NCI-H1930 (cell line): ENCODE measurements around the gene MSL1.
A peak's percentile ranks its signal among the peaks of the same experiment; 100 is the strongest.

Experiments used
- DNase-seq, 2 experiments: peaks; one replicate each; lab custom pipeline; 2025; lab: John Stamatoyannopoulos, UW

The MSL1 gene

GRCh38 chr17:40105861-40106759, 15.7 kb upstream of the MSL1 start:
- DNase-seq: no peak

DNA sequence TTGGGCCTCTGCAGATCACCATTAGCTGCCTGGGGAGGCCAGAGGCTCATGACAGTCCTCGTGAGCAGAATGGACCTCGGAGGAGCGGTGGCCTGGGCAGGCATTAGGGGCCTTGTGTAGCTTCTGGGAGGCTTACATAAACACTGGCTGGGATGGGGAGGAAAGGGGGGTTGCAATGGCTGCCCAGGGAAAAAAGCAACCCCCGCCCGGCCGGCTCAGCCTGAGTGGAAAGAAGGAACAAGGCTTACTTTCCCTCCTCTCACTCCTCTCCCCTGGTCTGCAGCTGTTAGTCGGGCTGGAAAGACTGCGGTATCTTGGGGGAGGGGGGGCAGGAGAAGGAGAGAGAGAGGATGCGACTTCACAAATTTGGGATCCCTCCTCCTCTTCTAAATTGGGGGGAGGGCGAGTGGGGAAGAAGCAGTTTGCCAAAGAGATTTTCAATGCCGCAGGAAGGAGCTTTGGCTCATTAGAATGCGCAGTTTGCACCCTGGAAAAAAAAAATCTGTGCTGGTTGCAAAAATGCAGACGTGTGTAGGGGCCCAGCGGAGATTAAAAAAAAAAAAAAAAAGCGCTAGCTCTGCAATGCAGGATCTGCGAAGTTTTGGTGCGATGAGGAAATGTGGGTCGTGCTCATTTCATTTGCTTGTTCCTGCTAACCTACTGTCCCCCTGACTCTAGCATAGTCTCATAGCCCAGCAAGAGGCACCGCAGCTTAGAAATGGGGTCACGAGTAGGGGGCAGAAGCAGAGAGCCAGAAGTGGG, 14.8 kb upstream of the MSL1 start:
- DNase-seq: no peak

- no peak for DNase-seq
Observed at GRCh38 chr17:40107522-40108174, 14.1 kb upstream of the MSL1 start.

DNA sequence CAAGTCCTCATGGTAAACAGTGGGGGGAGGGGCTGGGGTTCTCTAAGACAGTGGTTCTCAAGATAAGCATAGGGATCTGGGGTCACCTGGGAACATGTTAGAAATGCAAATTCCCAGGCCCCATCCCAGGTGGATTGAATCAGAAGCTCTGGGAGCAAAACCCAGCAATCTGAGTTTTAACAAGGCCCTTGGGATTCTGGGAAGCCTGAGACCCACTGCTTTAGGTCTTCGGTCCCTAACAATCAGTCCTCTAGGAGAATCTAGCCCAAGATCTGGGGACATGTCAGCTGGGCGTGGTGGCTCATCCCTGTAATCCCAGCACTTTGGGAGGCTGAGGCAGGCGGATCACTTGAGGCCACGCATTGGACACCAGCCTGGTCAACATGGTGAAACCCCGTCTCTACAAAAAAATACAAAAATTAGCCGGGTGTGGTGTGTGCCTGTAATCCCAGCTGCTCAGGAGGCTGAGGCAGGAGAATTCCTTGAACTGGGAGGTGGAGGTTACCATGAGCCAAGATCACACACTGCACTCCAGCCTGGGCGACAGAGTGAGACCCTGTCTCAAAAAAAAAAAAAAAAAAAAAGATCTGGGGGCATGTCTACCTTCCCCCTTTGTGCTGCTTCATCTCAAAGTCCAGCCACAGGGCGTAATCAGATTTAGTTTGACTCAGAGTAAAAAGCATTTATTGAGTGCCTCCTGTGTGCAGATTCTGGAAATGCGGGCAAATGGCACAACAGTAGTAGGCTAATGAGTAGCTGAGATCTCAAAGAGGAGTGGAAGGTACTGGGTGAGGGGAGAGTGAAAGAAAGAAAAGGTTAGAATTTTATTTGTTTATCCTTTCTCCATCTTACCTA, 12.6 kb upstream of the MSL1 start:
- no peak for DNase-seq

DNA sequence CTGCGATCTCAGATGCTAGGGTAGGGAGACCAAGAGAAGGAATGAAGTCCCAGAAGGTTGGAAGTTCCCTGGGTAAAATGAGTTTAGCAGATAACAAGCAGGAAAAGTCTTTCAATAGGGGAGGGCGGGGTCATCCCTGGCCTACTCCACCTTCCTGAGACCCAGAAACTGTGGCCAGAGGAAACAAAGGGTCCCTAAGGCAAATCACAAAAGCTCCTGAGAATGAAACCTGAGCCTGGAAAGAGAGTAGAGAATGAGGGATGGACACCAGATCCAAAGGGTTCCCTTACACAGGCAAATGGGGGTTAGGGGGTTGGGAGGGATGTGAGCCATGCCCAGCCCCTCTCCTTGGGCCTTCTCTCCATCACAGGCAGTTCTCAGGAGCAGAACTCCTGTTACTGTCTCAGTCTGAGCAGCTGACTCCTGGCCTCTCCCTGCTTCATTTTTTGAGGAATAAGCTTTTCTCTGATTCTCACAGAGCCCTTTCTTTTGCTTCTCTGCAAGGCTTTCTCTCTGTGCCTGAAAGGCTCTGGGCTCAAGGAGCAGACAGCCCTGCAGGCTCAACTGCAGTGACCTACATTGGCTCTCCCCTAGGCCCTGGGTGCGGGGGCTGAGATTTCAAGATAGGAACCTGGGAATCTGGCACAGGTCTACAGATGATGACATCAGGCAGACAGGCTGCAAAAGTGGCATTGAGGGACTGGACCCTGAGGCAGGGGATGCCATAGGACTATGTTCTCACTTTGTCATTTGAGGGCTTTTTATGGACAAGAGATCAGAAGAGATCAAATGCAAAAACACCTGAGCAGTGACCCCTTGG, 11.5 kb upstream of the MSL1 start:
- no peak for DNase-seq

DNA sequence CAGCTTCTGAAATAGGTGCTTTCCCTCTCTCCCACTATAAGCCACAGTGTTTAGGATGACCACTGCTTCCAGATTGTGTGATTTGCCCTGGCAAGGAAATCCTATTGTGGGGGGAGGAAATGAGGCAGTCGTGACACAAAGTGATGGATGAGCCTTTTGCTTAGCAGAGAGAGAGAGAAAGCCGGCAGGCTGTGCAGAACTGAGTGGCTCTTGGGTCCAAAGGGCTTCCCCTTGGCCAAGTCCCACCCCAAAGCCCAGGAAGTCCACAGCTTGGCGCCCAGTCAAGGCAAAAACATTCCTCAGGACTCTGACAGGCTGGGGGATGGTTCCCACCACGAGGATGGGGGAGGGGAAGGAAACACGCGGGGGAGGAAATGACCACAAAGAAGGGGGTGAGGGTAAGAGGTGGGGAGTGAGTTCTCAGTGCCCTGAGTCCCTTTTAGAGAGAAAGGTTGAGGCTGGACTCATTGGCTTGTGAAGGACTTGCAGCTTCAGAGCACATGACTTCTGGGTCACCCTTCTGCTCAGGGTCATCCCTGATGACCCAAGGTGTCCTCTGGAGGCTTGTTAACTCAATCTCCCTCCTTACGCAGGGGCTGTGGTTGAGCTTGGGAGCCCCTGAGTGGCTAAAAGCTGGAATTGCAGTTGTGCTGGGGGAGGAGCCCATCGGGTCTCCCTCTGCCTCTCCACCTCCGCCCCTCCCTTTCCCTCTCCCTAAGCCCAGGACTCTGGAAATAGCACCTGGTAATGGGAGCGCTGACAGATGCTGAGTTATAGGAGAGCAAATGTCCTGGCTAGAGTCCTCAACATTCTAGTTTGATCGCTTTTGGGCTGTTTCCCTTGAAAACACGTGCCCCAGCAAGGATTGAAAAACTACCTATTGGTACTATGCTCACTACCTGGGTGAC, 10.3 kb upstream of the MSL1 start:
- DNase-seq: peak; percentile 65 to 77

DNA sequence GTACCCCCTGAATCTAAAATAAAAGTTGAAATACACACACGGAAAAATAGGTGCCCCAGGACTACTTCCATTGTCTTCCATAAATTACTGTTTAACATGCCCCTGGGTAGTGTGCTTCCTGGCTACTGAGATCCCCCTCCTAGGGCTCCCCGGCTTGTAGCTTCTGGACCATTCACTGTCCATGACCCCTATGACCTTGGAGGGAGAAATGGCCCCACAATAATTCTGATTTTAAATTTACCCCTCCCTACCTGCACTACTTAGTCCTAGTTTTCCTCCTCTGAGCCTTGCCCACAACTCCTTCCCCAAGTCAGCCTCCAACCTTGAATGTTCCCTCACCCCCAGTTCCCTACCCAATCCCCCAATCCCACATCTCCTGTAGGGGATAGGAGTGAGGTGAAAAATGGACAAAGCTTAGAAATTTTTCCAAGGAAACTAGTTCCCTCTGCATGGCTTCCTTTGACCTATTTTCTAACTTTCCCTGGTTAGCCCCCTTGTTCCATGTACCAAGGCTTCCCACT, 9.5 kb upstream of the MSL1 start:
- DNase-seq: no peak

DNA sequence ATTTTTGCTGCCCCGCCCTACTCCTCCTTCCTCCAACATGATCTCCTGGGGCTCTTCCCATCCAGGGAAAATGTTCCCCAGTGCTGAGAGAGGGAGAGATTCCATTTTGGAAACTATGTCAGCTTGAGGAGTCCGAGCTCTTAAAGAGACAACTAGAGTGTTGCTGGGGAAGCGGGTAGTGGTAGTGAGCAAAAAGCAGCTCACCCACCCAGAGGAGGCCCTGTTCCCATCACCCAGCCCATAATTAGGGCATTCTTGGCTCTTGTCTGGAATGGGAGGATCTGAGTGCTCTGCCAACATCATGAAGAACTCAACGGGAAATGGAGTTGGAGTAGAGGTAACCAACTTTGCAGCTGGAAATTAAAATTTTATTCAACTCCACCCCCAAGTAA, 9.1 kb upstream of the MSL1 start:
- DNase-seq: no peak

GRCh38 chr17:40113110-40113906, 8.5 kb upstream of the MSL1 start:
- DNase-seq: peak; percentile 89 to 92

DNA sequence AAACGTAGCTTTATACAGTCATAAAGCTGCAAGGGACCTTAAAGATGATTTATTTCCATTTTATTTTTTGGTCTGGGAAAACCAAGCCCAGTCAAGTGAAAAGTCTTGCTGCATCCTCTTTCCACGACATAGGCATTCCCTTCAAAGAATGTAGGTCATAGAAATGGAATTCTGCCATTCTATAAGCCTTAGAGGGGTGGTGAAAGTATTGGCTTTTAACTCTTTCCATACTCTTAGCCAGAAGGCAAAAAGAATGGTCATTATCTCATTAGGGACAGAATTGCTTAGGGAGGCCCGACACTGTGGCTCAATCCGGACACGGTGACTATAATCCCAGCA, 7.9 kb upstream of the MSL1 start:
- no peak for DNase-seq

DNA sequence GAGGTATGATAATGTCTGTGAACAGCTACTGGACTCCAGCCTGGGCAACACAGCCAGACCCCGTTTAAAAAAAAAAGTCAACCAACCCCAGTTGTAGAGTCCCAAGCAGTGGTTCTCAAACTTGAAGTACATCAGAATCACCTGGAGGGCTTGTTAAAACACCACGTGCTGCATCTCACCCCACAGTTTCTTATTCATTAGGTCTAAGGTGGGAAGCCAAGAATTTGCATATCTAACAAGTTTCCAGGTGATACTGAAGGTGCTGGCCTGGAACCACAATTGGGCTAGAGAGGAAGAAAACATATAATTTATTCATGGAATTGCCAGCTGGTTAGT, 6.7 kb upstream of the MSL1 start:
- DNase-seq: no peak

- DNase-seq: no peak
Observed at GRCh38 chr17:40122136-40122998, 596 bp downstream of the MSL1 start.

GRCh38 chr17:40122999-40123810, 1.4 kb downstream of the MSL1 start:
- peak; percentile 19 to 25 for DNase-seq

DNA sequence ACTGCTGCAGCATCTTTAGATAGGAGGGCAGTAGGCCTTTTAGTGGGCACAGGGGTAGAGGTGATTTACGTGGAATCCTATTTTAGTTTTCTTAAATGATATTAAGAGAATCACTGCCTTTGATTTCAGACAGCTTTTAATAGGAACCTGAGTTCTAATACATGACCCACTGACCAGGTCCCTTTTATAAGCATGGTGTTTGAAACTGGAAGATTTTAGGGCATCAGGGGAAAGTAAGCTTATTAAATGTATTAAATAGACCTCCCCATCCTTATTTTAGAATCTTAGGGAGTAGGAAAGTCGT, 2.0 kb downstream of the MSL1 start:
- DNase-seq: no peak

DNA sequence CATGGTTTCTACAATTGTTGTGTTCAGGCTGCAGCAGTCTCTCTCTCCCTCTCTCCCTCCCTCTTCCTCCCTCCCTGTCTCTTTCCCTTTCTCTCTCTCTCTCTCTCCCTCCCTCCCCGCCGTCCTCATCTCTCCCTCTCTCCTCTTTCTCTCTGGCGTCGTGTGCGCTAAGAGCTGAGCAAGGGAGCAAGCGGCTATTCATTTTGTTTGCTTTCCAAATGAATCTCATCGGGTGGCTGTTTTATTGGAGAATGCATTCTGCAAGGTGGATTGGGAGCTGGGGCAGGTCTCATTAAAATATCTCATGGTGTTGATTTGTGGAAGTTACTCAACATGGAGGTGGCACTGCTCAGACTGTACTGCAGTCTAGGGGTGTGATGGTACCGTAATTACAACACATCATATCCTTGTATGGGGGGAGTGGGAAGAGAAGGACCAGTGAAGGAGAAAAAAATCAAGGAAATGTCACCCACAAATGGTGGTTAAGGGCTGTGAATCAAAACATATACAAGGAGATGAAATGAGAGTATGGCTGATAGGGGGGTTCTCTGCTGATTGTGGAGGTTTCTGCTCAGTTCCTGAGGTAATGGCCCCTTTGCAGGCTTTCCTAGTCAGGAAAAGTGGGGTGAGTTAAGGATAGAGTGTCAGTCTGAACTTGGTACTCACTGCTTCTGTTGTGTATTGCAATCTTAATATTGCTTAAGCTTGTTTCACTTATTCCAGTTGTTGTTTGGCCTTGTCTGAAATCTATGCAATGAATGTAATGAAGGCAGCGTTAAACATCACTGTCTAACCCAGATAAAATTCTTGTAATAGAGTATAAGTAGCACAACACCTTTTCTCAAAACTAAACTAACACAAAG, 2.7 kb downstream of the MSL1 start:
- DNase-seq: no peak

- DNase-seq: no peak
Observed at GRCh38 chr17:40129498-40129897, 7.7 kb downstream of the MSL1 start.
